CD4-positive, alpha-beta T cell treated with Interleukin-4 for 4 hours (primary cell): ENCODE measurements around the gene XRCC6.
"Not testable (repeated sequence)": the region's sequence is repeated elsewhere in the genome, so short reads cannot be mapped to it uniquely, and the experiment has no call there.

Experiments used
- DNase-seq: peaks from one replicate; pipeline ENCODE4 v3.0.0-alpha.2; 2020

XRCC6 gene

GRCh38 chr22:41654322-41654721 lies 33.2 kb downstream of the XRCC6 start:
- no peak for DNase-seq

GRCh38 chr22:41656556-41656955 lies 35.5 kb downstream of the XRCC6 start:
- no peak for DNase-seq

- DNase-seq: no peak
Measured at GRCh38 chr22:41657709-41658108, 36.6 kb downstream of the XRCC6 start.

- DNase-seq: no peak
Measured at GRCh38 chr22:41658869-41659268, 37.8 kb downstream of the XRCC6 start.

GRCh38 chr22:41659941-41660340 lies 38.8 kb downstream of the XRCC6 start:
- no peak for DNase-seq

GRCh38 chr22:41660416-41660815 lies 39.3 kb downstream of the XRCC6 start:
- no peak for DNase-seq

- DNase-seq: no peak
Measured at GRCh38 chr22:41661088-41661487, 40.0 kb downstream of the XRCC6 start.

- DNase-seq: no peak
Measured at GRCh38 chr22:41661713-41662112, 40.6 kb downstream of the XRCC6 start.

- DNase-seq: not testable (repeated sequence)
Measured at GRCh38 chr22:41663594-41663993, 42.5 kb downstream of the XRCC6 start.

- DNase-seq: no peak
Measured at GRCh38 chr22:41664490-41664889, 43.4 kb downstream of the XRCC6 start.

GRCh38 chr22:41664951-41665350 lies 43.9 kb downstream of the XRCC6 start:
- DNase-seq: no peak

GRCh38 chr22:41668971-41669911 lies 48.1 kb downstream of the XRCC6 start:
- DNase-seq: no peak

GRCh38 chr22:41672096-41672495 lies 51.0 kb downstream of the XRCC6 start:
- not testable (repeated sequence) for DNase-seq

GRCh38 chr22:41672780-41673509 lies 51.9 kb downstream of the XRCC6 start:
- DNase-seq: no peak

GRCh38 chr22:41674846-41675340 lies 53.8 kb downstream of the XRCC6 start:
- no peak for DNase-seq

- no peak for DNase-seq
Measured at GRCh38 chr22:41676134-41676533, 55.0 kb downstream of the XRCC6 start.

- no peak for DNase-seq
Measured at GRCh38 chr22:41681616-41682015, 60.5 kb downstream of the XRCC6 start.

- DNase-seq: peak; percentile 75
Measured at GRCh38 chr22:41682033-41682807, 61.1 kb downstream of the XRCC6 start.

GRCh38 chr22:41683052-41683451 lies 62.0 kb downstream of the XRCC6 start:
- no peak for DNase-seq

GRCh38 chr22:41683616-41684015 lies 62.5 kb downstream of the XRCC6 start:
- DNase-seq: no peak

- no peak for DNase-seq
Measured at GRCh38 chr22:41684194-41684593, 63.1 kb downstream of the XRCC6 start.

GRCh38 chr22:41686890-41687289 lies 65.8 kb downstream of the XRCC6 start:
- DNase-seq: not testable (repeated sequence)

- DNase-seq: no peak
Measured at GRCh38 chr22:41687901-41688364, 66.8 kb downstream of the XRCC6 start.
